ENCODE results near the gene PPP3CB. TPM values are rescaled to one million over a fixed set of nuclear protein-coding genes. Genes with fewer than 3 reads are reported as not detected.

The PPP3CB gene
- total RNA-seq, 6 experiments from 2014 or later = 49.7 to 66.4 (median 59.8) TPM

DNA sequence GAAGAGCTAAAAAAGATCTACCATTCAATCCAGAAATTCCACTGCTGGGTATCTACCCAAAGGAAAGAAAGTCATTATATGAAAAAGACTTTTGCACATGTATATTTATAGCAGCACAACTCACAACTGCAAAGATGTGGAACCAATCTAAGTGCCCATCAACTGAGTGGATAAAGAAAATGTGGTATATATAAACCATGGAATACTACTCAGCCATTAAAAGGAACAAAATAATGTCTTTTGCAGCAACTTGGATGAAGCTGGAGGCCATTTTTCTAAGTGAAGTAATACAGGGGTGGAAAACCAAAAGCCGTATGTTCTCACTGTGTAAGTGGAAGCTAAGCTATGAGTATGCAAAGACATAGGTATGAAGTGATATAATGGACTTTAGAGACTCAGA lies 84.9 kb downstream of the PPP3CB start:
- H3K4me1 Mint-ChIP-seq (ENCODE audit: low read depth) = peaks cover 70% of the 10 kb centered on the region
- no peak overlapping the region for H3K4me3 Mint-ChIP-seq
- H3K27me3 Mint-ChIP-seq (ENCODE audit: insufficient read depth) = no peaks in the 10 kb centered on the region; the same call in 1 of the 2 replicates
- no peaks in the 10 kb centered on the region for H3K9me3 Mint-ChIP-seq
- no peak for DNase-seq
- H3K27ac Mint-ChIP-seq = no peak overlapping the region
- TF ChIP-seq CTCF (IDR thresholded peaks at IDR 0.05) = no peak
- H3K36me3 Mint-ChIP-seq (ENCODE audit: low read depth) = peaks cover 19% of the 10 kb centered on the region

- no peak overlapping the region for H3K4me3 Mint-ChIP-seq
- H3K27ac Mint-ChIP-seq = no peak overlapping the region
- no peak for DNase-seq
- H3K27me3 Mint-ChIP-seq (ENCODE audit: insufficient read depth) = no peaks in the 10 kb centered on the region; the same call in 1 of the 2 replicates
- no peaks in the 10 kb centered on the region for H3K9me3 Mint-ChIP-seq
- no peak for TF ChIP-seq CTCF (IDR thresholded peaks at IDR 0.05)
- peaks cover 56% of the 10 kb centered on the region for H3K4me1 Mint-ChIP-seq (ENCODE audit: low read depth)
- H3K36me3 Mint-ChIP-seq (ENCODE audit: low read depth) = peaks cover 19% of the 10 kb centered on the region
Observed at GRCh38 chr10:73408978-73409521, 86.8 kb downstream of the PPP3CB start.

- Mint-ChIP-seq H3K36me3 (ENCODE audit: low read depth) (peaks cover 19% of the 10 kb centered on the region), H3K27me3 (ENCODE audit: insufficient read depth) (no peaks in the 10 kb centered on the region; the same call in 1 of the 2 replicates), H3K4me3 (no peak overlapping the region; the same call in 1 of the 2 replicates), H3K27ac (no peak overlapping the region), H3K4me1 (ENCODE audit: low read depth) (peaks cover 54% of the 10 kb centered on the region), H3K9me3 (no peaks in the 10 kb centered on the region)
- DNase-seq = no peak
- TF ChIP-seq CTCF (IDR thresholded peaks at IDR 0.05) = no peak
Observed at GRCh38 chr10:73408061-73408460, 87.8 kb downstream of the PPP3CB start.

DNA sequence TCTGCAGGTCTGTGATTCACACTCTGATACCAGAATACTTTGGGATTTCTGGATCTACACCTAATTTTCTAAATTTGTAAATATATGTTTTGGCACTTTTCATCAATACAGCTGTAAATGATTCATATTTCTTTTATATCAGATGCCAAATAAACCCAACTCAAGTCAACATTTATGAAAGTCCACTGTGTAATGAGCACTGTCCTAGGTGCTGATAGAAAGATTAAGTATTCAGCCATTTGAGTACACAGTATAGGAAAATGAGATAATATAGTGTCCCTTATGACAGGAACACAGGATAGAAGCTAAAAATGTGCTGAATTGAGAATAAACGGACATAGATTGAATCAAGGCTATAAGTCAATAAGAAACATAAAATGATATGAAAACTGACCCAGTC lies 88.3 kb downstream of the PPP3CB start:
- H3K36me3 Mint-ChIP-seq (ENCODE audit: low read depth) = peaks cover 19% of the 10 kb centered on the region
- no peaks in the 10 kb centered on the region for H3K9me3 Mint-ChIP-seq
- no peak overlapping the region for H3K4me3 Mint-ChIP-seq
- peaks cover 49% of the 10 kb centered on the region for H3K4me1 Mint-ChIP-seq (ENCODE audit: low read depth)
- no peak overlapping the region for H3K27ac Mint-ChIP-seq
- DNase-seq = no peak
- no peak for TF ChIP-seq CTCF (IDR thresholded peaks at IDR 0.05)
- no peaks in the 10 kb centered on the region; the same call in 1 of the 2 replicates for H3K27me3 Mint-ChIP-seq (ENCODE audit: insufficient read depth)

GRCh38 chr10:73406846-73407245 lies 89.0 kb downstream of the PPP3CB start:
- H3K9me3 Mint-ChIP-seq = no peaks in the 10 kb centered on the region
- H3K36me3 Mint-ChIP-seq (ENCODE audit: low read depth) = peaks cover 19% of the 10 kb centered on the region
- no peak for DNase-seq
- H3K4me3 Mint-ChIP-seq = no peak overlapping the region
- no peak for TF ChIP-seq CTCF (IDR thresholded peaks at IDR 0.05)
- peaks cover 42% of the 10 kb centered on the region for H3K4me1 Mint-ChIP-seq (ENCODE audit: low read depth)
- H3K27me3 Mint-ChIP-seq (ENCODE audit: insufficient read depth) = no peaks in the 10 kb centered on the region; the same call in 1 of the 2 replicates
- H3K27ac Mint-ChIP-seq = no peak overlapping the region
